GM23338 (cell line): ENCODE data around the gene LRP10. TPM values are rescaled to one million over a fixed set of nuclear protein-coding genes. Genes with fewer than 3 reads are reported as not detected.
A peak's percentile ranks its signal among the peaks of the same experiment; 100 is the strongest.

Experiments used
- ATAC-seq: fragments of 200-7000 bp; cut with Tn5 transposase; 3 replicates; pipeline ENCODE4 v1.9.1; 2020
- DNase-seq: peaks from one replicate; pipeline ENCODE4 v3.0.0-alpha.2; 2015; ENCODE audit warnings: low spot score
- H2AFZ ChIP-seq: fragments of 200-600 bp; sonication (generic); 2 replicates; pipeline ENCODE4 v1.8.0; 2016; ENCODE audit warnings: antibody characterized with exemption, mild to moderate bottlenecking, moderate library complexity
- H3F3A ChIP-seq: fragments of 200-600 bp; sonication (generic); replicated peaks from 2 replicates; pipeline ENCODE4 v1.8.0; 2017; ENCODE audit warnings: antibody characterized with exemption, mixed run types, low read depth
- H3K27ac ChIP-seq: fragments of 200-600 bp; sonication (generic); 2 replicates; pipeline ENCODE4 v1.6.1; 2016; ENCODE audit warnings: low read depth
- H3K27me3 ChIP-seq: fragments of 200-600 bp; sonication (generic); 2 replicates; pipeline ENCODE4 v1.8.0; 2016; ENCODE audit warnings: mild to moderate bottlenecking, mixed run types, moderate library complexity; ENCODE audit not compliant: insufficient read depth
- H3K36me3 ChIP-seq: fragments of 200-600 bp; sonication (generic); 2 replicates; pipeline ENCODE4 v1.8.0; 2016; ENCODE audit warnings: mild to moderate bottlenecking; ENCODE audit not compliant: insufficient read depth
- H3K4me1 ChIP-seq: fragments of 200-600 bp; sonication (generic); 2 replicates; pipeline ENCODE4 v1.8.0; 2016; ENCODE audit warnings: mild to moderate bottlenecking, moderate library complexity; ENCODE audit not compliant: insufficient read depth
- H3K4me2 ChIP-seq: fragments of 200-600 bp; sonication (generic); 2 replicates; pipeline ENCODE4 v1.7.1; 2017; ENCODE audit warnings: mixed run types
- H3K4me3 ChIP-seq: fragments of 200-600 bp; sonication (generic); 2 replicates; pipeline ENCODE4 v1.6.1; 2016; ENCODE audit warnings: mixed run types
- H3K79me2 ChIP-seq: fragments of 200-600 bp; sonication (generic); replicated peaks from 2 replicates; pipeline ENCODE4 v1.8.0; 2017; ENCODE audit warnings: mild to moderate bottlenecking; ENCODE audit not compliant: insufficient read depth
- H3K9me2 ChIP-seq: fragments of 200-600 bp; sonication (generic); 2 replicates; pipeline ENCODE4 v1.8.0; 2017; ENCODE audit not compliant: insufficient read depth
- H4K20me1 ChIP-seq: fragments of 200-600 bp; sonication (generic); replicated peaks from 2 replicates; pipeline ENCODE4 v1.8.0; 2017; ENCODE audit warnings: mild to moderate bottlenecking; ENCODE audit not compliant: insufficient read depth
- H3K27ac Mint-ChIP-seq: 2 replicates; pipeline ENCODE4 v1.8.0; 2020; ENCODE audit warnings: inconsistent platforms, mild to moderate bottlenecking, moderate library complexity, mixed read lengths
- H3K27me3 Mint-ChIP-seq: 3 replicates; pipeline ENCODE4 v1.8.0; 2022; ENCODE audit warnings: low read depth, mild to moderate bottlenecking, moderate library complexity, mixed read lengths, inconsistent platforms; ENCODE audit not compliant: insufficient read depth, poor library complexity
- H3K36me3 Mint-ChIP-seq: 3 replicates; pipeline ENCODE4 v1.8.0; 2021; ENCODE audit warnings: low read depth, mild to moderate bottlenecking, inconsistent platforms, moderate library complexity, mixed read lengths
- H3K4me1 Mint-ChIP-seq: 3 replicates; pipeline ENCODE4 v1.8.0; 2020; ENCODE audit warnings: mild to moderate bottlenecking, inconsistent platforms, mixed read lengths
- H3K4me3 Mint-ChIP-seq: 3 replicates; pipeline ENCODE4 v1.8.0; 2021; ENCODE audit warnings: moderate library complexity, mild to moderate bottlenecking, inconsistent platforms, mixed read lengths
- H3K9me3 Mint-ChIP-seq: 3 replicates; pipeline ENCODE4 v1.8.0; 2020; ENCODE audit warnings: moderate library complexity, mild to moderate bottlenecking, inconsistent platforms, mixed read lengths
- EZH2phosphoT487 ChIP-seq: fragments of 200-600 bp; sonication (generic); IDR thresholded peaks from one replicate; pipeline ENCODE4 v1.8.1; 2018; ENCODE audit warnings: antibody characterized with exemption; ENCODE audit not compliant: unreplicated experiment
- ZNF114 ChIP-seq: fragments of 250-450 bp; sonication (Bioruptor Pico); IDR thresholded peaks from 2 replicates; pipeline ENCODE4 v1.5.0; 2020; ENCODE audit warnings: mild to moderate bottlenecking, moderate library complexity
- polyA plus RNA-seq: library from polyadenylated mRNA; unstranded; fragments of >200 nt; fragmentation: Nextera tagmentation; extraction: Ambion mirVana; gene quantifications from 2 replicates; pipeline ENCODE4 v1.2.1, GENCODE V29; 2016
- total RNA-seq: library from RNA; depleted of rRNA; stranded (reverse); fragments of >200 nt; shearing (Covaris generic); gene quantifications from 2 replicates; pipeline ENCODE4 v1.2.3, GENCODE V29; 2014
- TF ChIP-seq, protein P1 (sequence below): IDR thresholded peaks from 2 replicates; pipeline ENCODE4 v1.6.1; 2016; ENCODE audit warnings: antibody characterized with exemption
- TF ChIP-seq, protein P2 (sequence below): fragments of 250-450 bp; sonication (Bioruptor Pico); IDR thresholded peaks from 2 replicates; pipeline ENCODE4 v1.5.0; 2020; ENCODE audit warnings: mild to moderate bottlenecking, moderate library complexity
- TF ChIP-seq, protein P3 (sequence below), 2 experiments: fragments of 200-600 bp in 1 of 2; sonication (generic) in 1 of 2; conservative IDR thresholded peaks; 2 replicates each; pipeline versions ENCODE4 v1.5.1 to v1.6.1; 2016 to 2017; ENCODE audit warnings: antibody characterized with exemption in 2 of 2, low read depth in 2 of 2, mild to moderate bottlenecking in 2 of 2, moderate library complexity in 1 of 2

The LRP10 gene
- total and polyA plus RNA-seq, 2 experiments from 2014 or later, result 6.4 to 18.1 TPM

DNA sequence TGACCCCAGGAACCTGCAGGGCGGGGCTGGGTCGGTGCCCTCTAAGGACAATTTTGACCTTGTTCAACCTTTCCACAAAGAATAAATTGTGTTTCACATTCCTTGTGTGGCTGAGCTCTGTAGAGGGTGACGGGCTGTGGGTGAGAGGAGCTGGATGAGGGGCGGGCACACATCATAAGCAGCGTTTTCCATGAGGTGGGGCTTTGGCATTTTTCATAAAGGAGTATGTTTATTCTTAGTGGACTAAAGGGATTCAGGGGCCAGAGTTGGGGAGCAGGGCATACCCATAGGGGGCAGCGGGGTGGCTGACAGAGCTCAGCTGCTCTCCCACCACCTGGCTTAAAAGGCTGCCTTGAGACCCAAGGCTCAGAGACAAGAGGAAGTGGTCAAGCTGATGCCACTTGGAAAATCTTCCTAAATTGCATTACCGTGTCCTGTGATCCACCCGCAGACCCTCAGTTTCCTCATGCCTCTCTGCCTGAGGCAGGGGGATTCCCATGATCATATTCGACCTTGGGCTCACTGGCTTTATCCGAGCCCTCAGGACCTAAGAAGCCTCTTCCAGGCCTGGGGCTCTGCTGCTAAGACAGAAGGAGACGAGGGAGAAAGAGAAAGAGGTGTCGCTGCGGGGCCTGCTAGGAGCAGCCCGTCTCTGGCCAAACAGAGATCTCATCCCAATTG lies 23.7 kb upstream of the LRP10 start:
- Histone ChIP-seq H3K27ac (peak overlapping the region; percentile 88), H3K27me3 (no peaks in the 10 kb centered on the region), H2AFZ (no peak overlapping the region), H3K4me2 (peak overlapping the region; percentile 57; the same call in 1 of the 2 replicates), H3K4me3 (no peak overlapping the region), H3K9me2 (no peaks in the 10 kb centered on the region), H3F3A (peaks cover 14% of the 10 kb centered on the region), H3K79me2 (no peaks in the 10 kb centered on the region), H4K20me1 (no peaks in the 10 kb centered on the region), H3K36me3 (no peaks in the 10 kb centered on the region), H3K4me1 (peaks cover 22% of the 10 kb centered on the region)
- peaks cover 34% of the 10 kb centered on the region for H3K36me3 Mint-ChIP-seq
- TF ChIP-seq, protein P1, sequence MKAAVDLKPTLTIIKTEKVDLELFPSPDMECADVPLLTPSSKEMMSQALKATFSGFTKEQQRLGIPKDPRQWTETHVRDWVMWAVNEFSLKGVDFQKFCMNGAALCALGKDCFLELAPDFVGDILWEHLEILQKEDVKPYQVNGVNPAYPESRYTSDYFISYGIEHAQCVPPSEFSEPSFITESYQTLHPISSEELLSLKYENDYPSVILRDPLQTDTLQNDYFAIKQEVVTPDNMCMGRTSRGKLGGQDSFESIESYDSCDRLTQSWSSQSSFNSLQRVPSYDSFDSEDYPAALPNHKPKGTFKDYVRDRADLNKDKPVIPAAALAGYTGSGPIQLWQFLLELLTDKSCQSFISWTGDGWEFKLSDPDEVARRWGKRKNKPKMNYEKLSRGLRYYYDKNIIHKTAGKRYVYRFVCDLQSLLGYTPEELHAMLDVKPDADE, result no peak
- TF ChIP-seq, protein P2, sequence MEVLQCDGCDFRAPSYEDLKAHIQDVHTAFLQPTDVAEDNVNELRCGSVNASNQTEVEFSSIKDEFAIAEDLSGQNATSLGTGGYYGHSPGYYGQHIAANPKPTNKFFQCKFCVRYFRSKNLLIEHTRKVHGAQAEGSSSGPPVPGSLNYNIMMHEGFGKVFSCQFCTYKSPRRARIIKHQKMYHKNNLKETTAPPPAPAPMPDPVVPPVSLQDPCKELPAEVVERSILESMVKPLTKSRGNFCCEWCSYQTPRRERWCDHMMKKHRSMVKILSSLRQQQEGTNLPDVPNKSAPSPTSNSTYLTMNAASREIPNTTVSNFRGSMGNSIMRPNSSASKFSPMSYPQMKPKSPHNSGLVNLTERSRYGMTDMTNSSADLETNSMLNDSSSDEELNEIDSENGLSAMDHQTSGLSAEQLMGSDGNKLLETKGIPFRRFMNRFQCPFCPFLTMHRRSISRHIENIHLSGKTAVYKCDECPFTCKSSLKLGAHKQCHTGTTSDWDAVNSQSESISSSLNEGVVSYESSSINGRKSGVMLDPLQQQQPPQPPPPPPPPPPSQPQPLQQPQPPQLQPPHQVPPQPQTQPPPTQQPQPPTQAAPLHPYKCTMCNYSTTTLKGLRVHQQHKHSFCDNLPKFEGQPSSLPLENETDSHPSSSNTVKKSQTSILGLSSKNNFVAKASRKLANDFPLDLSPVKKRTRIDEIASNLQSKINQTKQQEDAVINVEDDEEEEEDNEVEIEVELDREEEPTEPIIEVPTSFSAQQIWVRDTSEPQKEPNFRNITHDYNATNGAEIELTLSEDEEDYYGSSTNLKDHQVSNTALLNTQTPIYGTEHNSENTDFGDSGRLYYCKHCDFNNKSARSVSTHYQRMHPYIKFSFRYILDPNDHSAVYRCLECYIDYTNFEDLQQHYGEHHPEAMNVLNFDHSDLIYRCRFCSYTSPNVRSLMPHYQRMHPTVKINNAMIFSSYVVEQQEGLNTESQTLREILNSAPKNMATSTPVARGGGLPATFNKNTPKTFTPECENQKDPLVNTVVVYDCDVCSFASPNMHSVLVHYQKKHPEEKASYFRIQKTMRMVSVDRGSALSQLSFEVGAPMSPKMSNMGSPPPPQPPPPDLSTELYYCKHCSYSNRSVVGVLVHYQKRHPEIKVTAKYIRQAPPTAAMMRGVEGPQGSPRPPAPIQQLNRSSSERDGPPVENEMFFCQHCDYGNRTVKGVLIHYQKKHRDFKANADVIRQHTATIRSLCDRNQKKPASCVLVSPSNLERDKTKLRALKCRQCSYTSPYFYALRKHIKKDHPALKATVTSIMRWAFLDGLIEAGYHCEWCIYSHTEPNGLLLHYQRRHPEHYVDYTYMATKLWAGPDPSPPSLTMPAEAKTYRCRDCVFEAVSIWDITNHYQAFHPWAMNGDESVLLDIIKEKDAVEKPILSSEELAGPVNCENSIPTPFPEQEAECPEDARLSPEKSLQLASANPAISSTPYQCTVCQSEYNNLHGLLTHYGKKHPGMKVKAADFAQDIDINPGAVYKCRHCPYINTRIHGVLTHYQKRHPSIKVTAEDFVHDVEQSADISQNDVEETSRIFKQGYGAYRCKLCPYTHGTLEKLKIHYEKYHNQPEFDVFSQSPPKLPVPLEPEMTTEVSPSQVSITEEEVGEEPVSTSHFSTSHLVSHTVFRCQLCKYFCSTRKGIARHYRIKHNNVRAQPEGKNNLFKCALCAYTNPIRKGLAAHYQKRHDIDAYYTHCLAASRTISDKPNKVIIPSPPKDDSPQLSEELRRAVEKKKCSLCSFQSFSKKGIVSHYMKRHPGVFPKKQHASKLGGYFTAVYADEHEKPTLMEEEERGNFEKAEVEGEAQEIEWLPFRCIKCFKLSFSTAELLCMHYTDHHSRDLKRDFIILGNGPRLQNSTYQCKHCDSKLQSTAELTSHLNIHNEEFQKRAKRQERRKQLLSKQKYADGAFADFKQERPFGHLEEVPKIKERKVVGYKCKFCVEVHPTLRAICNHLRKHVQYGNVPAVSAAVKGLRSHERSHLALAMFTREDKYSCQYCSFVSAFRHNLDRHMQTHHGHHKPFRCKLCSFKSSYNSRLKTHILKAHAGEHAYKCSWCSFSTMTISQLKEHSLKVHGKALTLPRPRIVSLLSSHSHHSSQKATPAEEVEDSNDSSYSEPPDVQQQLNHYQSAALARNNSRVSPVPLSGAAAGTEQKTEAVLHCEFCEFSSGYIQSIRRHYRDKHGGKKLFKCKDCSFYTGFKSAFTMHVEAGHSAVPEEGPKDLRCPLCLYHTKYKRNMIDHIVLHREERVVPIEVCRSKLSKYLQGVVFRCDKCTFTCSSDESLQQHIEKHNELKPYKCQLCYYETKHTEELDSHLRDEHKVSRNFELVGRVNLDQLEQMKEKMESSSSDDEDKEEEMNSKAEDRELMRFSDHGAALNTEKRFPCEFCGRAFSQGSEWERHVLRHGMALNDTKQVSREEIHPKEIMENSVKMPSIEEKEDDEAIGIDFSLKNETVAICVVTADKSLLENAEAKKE, result no peak
- no peak for TF ChIP-seq ZNF114 (CRISPR knock-in tag)
- no peak for TF ChIP-seq EZH2phosphoT487
- TF ChIP-seq, protein P3, sequence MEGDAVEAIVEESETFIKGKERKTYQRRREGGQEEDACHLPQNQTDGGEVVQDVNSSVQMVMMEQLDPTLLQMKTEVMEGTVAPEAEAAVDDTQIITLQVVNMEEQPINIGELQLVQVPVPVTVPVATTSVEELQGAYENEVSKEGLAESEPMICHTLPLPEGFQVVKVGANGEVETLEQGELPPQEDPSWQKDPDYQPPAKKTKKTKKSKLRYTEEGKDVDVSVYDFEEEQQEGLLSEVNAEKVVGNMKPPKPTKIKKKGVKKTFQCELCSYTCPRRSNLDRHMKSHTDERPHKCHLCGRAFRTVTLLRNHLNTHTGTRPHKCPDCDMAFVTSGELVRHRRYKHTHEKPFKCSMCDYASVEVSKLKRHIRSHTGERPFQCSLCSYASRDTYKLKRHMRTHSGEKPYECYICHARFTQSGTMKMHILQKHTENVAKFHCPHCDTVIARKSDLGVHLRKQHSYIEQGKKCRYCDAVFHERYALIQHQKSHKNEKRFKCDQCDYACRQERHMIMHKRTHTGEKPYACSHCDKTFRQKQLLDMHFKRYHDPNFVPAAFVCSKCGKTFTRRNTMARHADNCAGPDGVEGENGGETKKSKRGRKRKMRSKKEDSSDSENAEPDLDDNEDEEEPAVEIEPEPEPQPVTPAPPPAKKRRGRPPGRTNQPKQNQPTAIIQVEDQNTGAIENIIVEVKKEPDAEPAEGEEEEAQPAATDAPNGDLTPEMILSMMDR (conservative IDR thresholded peaks at IDR 0.05; ENCODE audit: low read depth in 2 of 2), result peak in 1 of 2 experiments; percentile 26; a peak in 2 of 4 replicates
- H3K27ac Mint-ChIP-seq, result peak overlapping the region; percentile 80
- no peak overlapping the region for H3K4me3 Mint-ChIP-seq
- H3K27me3 Mint-ChIP-seq, result peaks cover 10% of the 10 kb centered on the region
- ATAC-seq, result peak; percentile 42
- H3K9me3 Mint-ChIP-seq, result no peaks in the 10 kb centered on the region
- peaks cover 26% of the 10 kb centered on the region for H3K4me1 Mint-ChIP-seq
- DNase-seq, result peak; percentile 52
